ENCODE results near the gene SVIL. TPM values are rescaled to one million over a fixed set of nuclear protein-coding genes. Genes with fewer than 3 reads are reported as not detected.
"Not testable (repeated sequence)": the region's sequence is repeated elsewhere in the genome, so short reads cannot be mapped to it uniquely, and the experiment has no call there.

Gene SVIL
- total and polyA plus RNA-seq, 2 donors, result 11.5 to 25.8 TPM

- Histone ChIP-seq H3K4me1 (ENCODE audit: control insufficient read depth in 2 of 2, insufficient read depth in 2 of 2, low read length in 2 of 2) (no peaks in the 10 kb centered on the region), H3K4me3 (ENCODE audit: low read length in 2 of 2) (no peak overlapping the region), H3K9me3 (ENCODE audit: control insufficient read depth in 2 of 2, insufficient read depth in 1 of 2, low read length in 1 of 2) (peaks cover 4 to 25% of the 10 kb centered on the region in 2 donors), H3K27me3 (ENCODE audit: control insufficient read depth in 2 of 2, insufficient read depth in 1 of 2, low read length in 1 of 2) (no peaks in the 10 kb centered on the region), H3K36me3 (ENCODE audit: control insufficient read depth in 2 of 2, insufficient read depth in 2 of 2, low read length in 1 of 2) (no peaks in the 10 kb centered on the region), H3K27ac (ENCODE audit: low read depth in 1 of 2, low read length in 1 of 2) (no peak overlapping the region)
- DNase-seq (ENCODE audit: low read depth in 6 of 9, low spot score in 9 of 9), result no peak
- WGBS, result 96% methylated on average over 10 of the region's 10 CpGs
Measured at GRCh38 chr10:29610876-29611647, 23.7 kb downstream of the SVIL start.

- peaks cover 4 to 25% of the 10 kb centered on the region in 2 donors for H3K9me3 ChIP-seq (ENCODE audit: control insufficient read depth in 2 of 2, insufficient read depth in 1 of 2, low read length in 1 of 2)
- H3K4me3 ChIP-seq (ENCODE audit: low read length in 2 of 2); DNase-seq (ENCODE audit: low read depth in 6 of 9, low spot score in 9 of 9); H3K27ac ChIP-seq (ENCODE audit: low read depth in 1 of 2, low read length in 1 of 2); H3K4me1 ChIP-seq (ENCODE audit: control insufficient read depth in 2 of 2, insufficient read depth in 2 of 2, low read length in 2 of 2); H3K27me3 ChIP-seq (ENCODE audit: control insufficient read depth in 2 of 2, insufficient read depth in 1 of 2, low read length in 1 of 2); H3K36me3 ChIP-seq (ENCODE audit: control insufficient read depth in 2 of 2, insufficient read depth in 2 of 2, low read length in 1 of 2): not testable (repeated sequence)
- 99% methylated on average over 3 of the region's 3 CpGs for WGBS
Measured at GRCh38 chr10:29610331-29610730, 24.4 kb downstream of the SVIL start.

GRCh38 chr10:29609696-29610095 is 25.1 kb downstream of the SVIL start:
- H3K4me3 ChIP-seq (ENCODE audit: low read length in 2 of 2), result no peak overlapping the region
- no peaks in the 10 kb centered on the region for H3K4me1 ChIP-seq (ENCODE audit: control insufficient read depth in 2 of 2, insufficient read depth in 2 of 2, low read length in 2 of 2)
- no peaks in the 10 kb centered on the region for H3K36me3 ChIP-seq (ENCODE audit: control insufficient read depth in 2 of 2, insufficient read depth in 2 of 2, low read length in 1 of 2)
- no peak overlapping the region for H3K27ac ChIP-seq (ENCODE audit: low read depth in 1 of 2, low read length in 1 of 2)
- peaks cover 4 to 25% of the 10 kb centered on the region in 2 donors for H3K9me3 ChIP-seq (ENCODE audit: control insufficient read depth in 2 of 2, insufficient read depth in 1 of 2, low read length in 1 of 2)
- H3K27me3 ChIP-seq (ENCODE audit: control insufficient read depth in 2 of 2, insufficient read depth in 1 of 2, low read length in 1 of 2), result no peaks in the 10 kb centered on the region
- WGBS, result 97% methylated on average over 3 of the region's 3 CpGs
- no peak for DNase-seq (ENCODE audit: low read depth in 6 of 9, low spot score in 9 of 9)

GRCh38 chr10:29608476-29609301 is 26.1 kb downstream of the SVIL start:
- peaks cover 4 to 25% of the 10 kb centered on the region in 2 donors for H3K9me3 ChIP-seq (ENCODE audit: control insufficient read depth in 2 of 2, insufficient read depth in 1 of 2, low read length in 1 of 2)
- 88% methylated on average over 11 of the region's 11 CpGs for WGBS
- no peak overlapping the region for H3K27ac ChIP-seq (ENCODE audit: low read depth in 1 of 2, low read length in 1 of 2)
- H3K4me1 ChIP-seq (ENCODE audit: control insufficient read depth in 2 of 2, insufficient read depth in 2 of 2, low read length in 2 of 2), result no peaks in the 10 kb centered on the region
- DNase-seq (ENCODE audit: low read depth in 6 of 9, low spot score in 9 of 9), result no peak
- no peaks in the 10 kb centered on the region for H3K27me3 ChIP-seq (ENCODE audit: control insufficient read depth in 2 of 2, insufficient read depth in 1 of 2, low read length in 1 of 2)
- H3K36me3 ChIP-seq (ENCODE audit: control insufficient read depth in 2 of 2, insufficient read depth in 2 of 2, low read length in 1 of 2), result no peaks in the 10 kb centered on the region
- no peak overlapping the region for H3K4me3 ChIP-seq (ENCODE audit: low read length in 2 of 2)

- no peak overlapping the region for H3K4me3 ChIP-seq (ENCODE audit: low read length in 2 of 2)
- WGBS, result 87% methylated on average over 4 of the region's 4 CpGs
- H3K27ac ChIP-seq (ENCODE audit: low read depth in 1 of 2, low read length in 1 of 2), result no peak overlapping the region
- DNase-seq (ENCODE audit: low read depth in 6 of 9, low spot score in 9 of 9), result no peak
- no peaks in the 10 kb centered on the region for H3K36me3 ChIP-seq (ENCODE audit: control insufficient read depth in 2 of 2, insufficient read depth in 2 of 2, low read length in 1 of 2)
- no peaks in the 10 kb centered on the region for H3K27me3 ChIP-seq (ENCODE audit: control insufficient read depth in 2 of 2, insufficient read depth in 1 of 2, low read length in 1 of 2)
- no peaks in the 10 kb centered on the region for H3K4me1 ChIP-seq (ENCODE audit: control insufficient read depth in 2 of 2, insufficient read depth in 2 of 2, low read length in 2 of 2)
- peaks cover 4 to 25% of the 10 kb centered on the region in 2 donors for H3K9me3 ChIP-seq (ENCODE audit: control insufficient read depth in 2 of 2, insufficient read depth in 1 of 2, low read length in 1 of 2)
Measured at GRCh38 chr10:29608062-29608461, 26.7 kb downstream of the SVIL start.

- Histone ChIP-seq H3K4me1 (ENCODE audit: control insufficient read depth in 2 of 2, insufficient read depth in 2 of 2, low read length in 2 of 2) (no peaks in the 10 kb centered on the region), H3K27me3 (ENCODE audit: control insufficient read depth in 2 of 2, insufficient read depth in 1 of 2, low read length in 1 of 2) (no peaks in the 10 kb centered on the region), H3K27ac (ENCODE audit: low read depth in 1 of 2, low read length in 1 of 2) (no peak overlapping the region), H3K4me3 (ENCODE audit: low read length in 2 of 2) (no peak overlapping the region), H3K9me3 (ENCODE audit: control insufficient read depth in 2 of 2, insufficient read depth in 1 of 2, low read length in 1 of 2) (peaks cover 4 to 25% of the 10 kb centered on the region in 2 donors), H3K36me3 (ENCODE audit: control insufficient read depth in 2 of 2, insufficient read depth in 2 of 2, low read length in 1 of 2) (no peaks in the 10 kb centered on the region)
- WGBS, result over 99% methylated on average over 4 of the region's 4 CpGs
- no peak for DNase-seq (ENCODE audit: low read depth in 6 of 9, low spot score in 9 of 9)
Measured at GRCh38 chr10:29607576-29607975, 27.2 kb downstream of the SVIL start.

GRCh38 chr10:29606693-29607092 is 28.1 kb downstream of the SVIL start:
- DNase-seq (ENCODE audit: low read depth in 6 of 9, low spot score in 9 of 9); H3K4me3 ChIP-seq (ENCODE audit: low read length in 2 of 2); H3K27ac ChIP-seq (ENCODE audit: low read depth in 1 of 2, low read length in 1 of 2); H3K4me1 ChIP-seq (ENCODE audit: control insufficient read depth in 2 of 2, insufficient read depth in 2 of 2, low read length in 2 of 2); H3K36me3 ChIP-seq (ENCODE audit: control insufficient read depth in 2 of 2, insufficient read depth in 2 of 2, low read length in 1 of 2); H3K27me3 ChIP-seq (ENCODE audit: control insufficient read depth in 2 of 2, insufficient read depth in 1 of 2, low read length in 1 of 2): not testable (repeated sequence)
- peaks cover 4 to 25% of the 10 kb centered on the region in 2 donors for H3K9me3 ChIP-seq (ENCODE audit: control insufficient read depth in 2 of 2, insufficient read depth in 1 of 2, low read length in 1 of 2)
- 96% methylated on average over 7 of the region's 7 CpGs for WGBS

GRCh38 chr10:29604291-29604825 is 30.4 kb downstream of the SVIL start:
- Histone ChIP-seq H3K27ac (ENCODE audit: low read depth in 1 of 2, low read length in 1 of 2) (no peak overlapping the region), H3K27me3 (ENCODE audit: control insufficient read depth in 2 of 2, insufficient read depth in 1 of 2, low read length in 1 of 2) (no peaks in the 10 kb centered on the region), H3K36me3 (ENCODE audit: control insufficient read depth in 2 of 2, insufficient read depth in 2 of 2, low read length in 1 of 2) (no peaks in the 10 kb centered on the region), H3K4me1 (ENCODE audit: control insufficient read depth in 2 of 2, insufficient read depth in 2 of 2, low read length in 2 of 2) (no peaks in the 10 kb centered on the region), H3K9me3 (ENCODE audit: control insufficient read depth in 2 of 2, insufficient read depth in 1 of 2, low read length in 1 of 2) (peaks cover 4 to 10% of the 10 kb centered on the region in 2 donors), H3K4me3 (ENCODE audit: low read length in 2 of 2) (no peak overlapping the region)
- no peak for DNase-seq (ENCODE audit: low read depth in 6 of 9, low spot score in 9 of 9)
- 97% methylated on average over 9 of the region's 9 CpGs for WGBS

Data from thymus (tissue), 11 donors.